DOHH2 (cell line): ENCODE data around the gene NUDT16L1.

ENCODE experiments used
- CTCF ChIP-seq: fragments of 200-600 bp; sonication (generic); IDR thresholded peaks from one replicate; pipeline ENCODE4 v1.5.1; 2014; ENCODE audit warnings: antibody characterized with exemption, mild to moderate bottlenecking, low read depth, low read length; ENCODE audit not compliant: poor library complexity, severe bottlenecking
- EZH2phosphoT487 ChIP-seq: fragments of 200-600 bp; sonication (generic); IDR thresholded peaks from 2 replicates; pipeline ENCODE4 v1.6.1; 2017; ENCODE audit warnings: borderline replicate concordance, mild to moderate bottlenecking, antibody characterized with exemption, low read length, moderate library complexity, mixed read lengths

GRCh38 chr16:4668313-4668960 lies 24.9 kb upstream of the NUDT16L1 start:
- TF ChIP-seq CTCF (no peak), EZH2phosphoT487 (no peak)
